ENCODE results near the gene GALNT11.

DNA sequence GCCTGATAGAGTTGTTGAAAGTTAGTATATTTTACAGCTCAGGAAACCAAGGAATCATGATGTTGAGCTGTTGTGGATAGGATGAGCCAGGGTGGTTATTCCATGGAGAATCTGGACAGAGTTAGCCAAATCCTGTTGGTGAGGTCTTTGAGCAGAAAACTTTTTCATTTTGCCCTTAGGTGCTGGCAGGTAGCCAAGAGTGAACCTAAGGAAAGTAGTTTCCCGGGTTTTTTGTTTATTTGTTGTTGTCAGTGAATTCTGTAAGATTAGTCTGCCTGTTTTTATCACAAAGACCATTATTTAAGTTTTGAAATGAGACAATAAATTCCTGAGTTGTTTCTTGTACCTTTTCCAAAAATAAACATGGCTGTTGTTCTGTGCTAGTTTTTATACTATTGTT is 61.0 kb downstream of the GALNT11 start:
- TF ChIP-seq POLR2A (IDR thresholded peaks at IDR 0.05; ENCODE audit: low read depth, low read length) (no peak), SPI1 (IDR thresholded peaks at IDR 0.05; ENCODE audit: low read depth, low read length) (no peak)

Measured in GM12891 (cell line).